Subcutaneous abdominal adipose tissue (tissue), 5 donors: Measurements from ENCODE around the gene VSIG4.
"Not testable (repeated sequence)": the region's sequence is repeated elsewhere in the genome, so short reads cannot be mapped to it uniquely, and the experiment has no call there.

ENCODE experiments used
- H3K27ac ChIP-seq: one replicate; pipeline ENCODE4 v1.7.0; 2013; ENCODE audit warnings: low read depth, mild to moderate bottlenecking, inconsistent platforms, low read length, moderate library complexity
- H3K27me3 ChIP-seq, 5 donors: one replicate each; pipeline ENCODE4 v1.7.0; 2013; ENCODE audit warnings: low read length in 5 of 5, inconsistent platforms in 1 of 5; ENCODE audit not compliant: control insufficient read depth in 5 of 5, insufficient read depth in 4 of 5
- H3K36me3 ChIP-seq, 5 donors: one replicate each; pipeline ENCODE4 v1.7.0; 2013; ENCODE audit warnings: low read length in 5 of 5; ENCODE audit not compliant: control insufficient read depth in 5 of 5, insufficient read depth in 5 of 5
- H3K4me1 ChIP-seq, 5 donors: one replicate each; pipeline ENCODE4 v1.7.0; 2013; ENCODE audit warnings: low read length in 5 of 5, mild to moderate bottlenecking in 3 of 5, moderate library complexity in 1 of 5; ENCODE audit not compliant: control insufficient read depth in 5 of 5, insufficient read depth in 5 of 5
- H3K4me3 ChIP-seq, 5 donors: one replicate each; pipeline ENCODE4 v1.7.0; 2013; ENCODE audit warnings: low read length in 5 of 5, low read depth in 1 of 5
- H3K9ac ChIP-seq, 5 donors: one replicate each; pipeline ENCODE4 v1.7.0; 2013; ENCODE audit warnings: low read length in 5 of 5, mild to moderate bottlenecking in 4 of 5, moderate library complexity in 3 of 5
- H3K9me3 ChIP-seq, 5 donors: one replicate each; pipeline ENCODE4 v1.7.0; 2013; ENCODE audit warnings: low read length in 5 of 5; ENCODE audit not compliant: control insufficient read depth in 5 of 5
- donor health status: healthy.
- donor health status: healthy.
- donor health status: healthy.
- donor health status: healthy.
- donor health status: healthy.

Gene VSIG4

DNA sequence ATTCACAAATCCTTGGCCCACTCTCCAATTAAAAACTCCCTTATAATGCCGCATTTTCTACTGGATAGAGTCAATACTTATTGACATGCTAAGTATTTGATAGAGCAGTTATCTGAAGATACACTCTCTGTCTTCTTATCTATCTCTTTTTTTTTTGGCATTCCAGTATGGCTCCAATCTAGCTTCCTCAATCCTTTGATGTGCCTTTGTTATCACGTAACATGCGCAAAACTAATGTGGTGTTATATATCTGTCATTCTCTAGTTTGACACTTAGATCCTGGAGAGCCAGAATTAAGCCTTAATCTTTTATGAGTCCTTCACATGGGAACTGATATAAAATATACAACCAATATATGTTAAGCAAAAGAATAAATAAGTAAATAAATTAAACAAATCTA is 54.7 kb downstream of the VSIG4 start:
- Histone ChIP-seq H3K4me1 (peaks cover 0 to 10% (median 0%) of the 10 kb centered on the region in 5 donors), H3K9me3 (no peaks in the 10 kb centered on the region), H3K9ac (no peak overlapping the region), H3K27ac (no peak overlapping the region), H3K36me3 (no peaks in the 10 kb centered on the region), H3K4me3 (no peak overlapping the region), H3K27me3 (peaks cover 0 to 3% (median 0%) of the 10 kb centered on the region in 5 donors)

DNA sequence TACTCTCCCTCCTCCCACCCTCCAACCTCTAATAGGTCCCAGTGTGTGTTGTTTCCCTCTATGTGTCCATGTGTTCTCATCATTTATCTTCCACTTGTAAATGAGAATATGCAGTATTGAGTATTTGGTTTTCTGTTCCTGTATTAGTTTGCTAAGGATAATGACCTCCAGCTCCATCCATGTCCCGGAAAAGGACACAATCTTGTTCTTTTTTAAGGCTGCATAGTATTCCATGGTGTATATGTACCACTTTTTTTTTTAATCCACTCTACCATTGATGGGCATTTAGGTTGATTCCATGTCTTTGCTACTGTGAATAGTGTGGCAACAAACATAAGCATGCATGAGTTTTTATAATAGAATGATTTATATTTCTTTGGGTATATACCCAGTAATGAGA is 62.7 kb downstream of the VSIG4 start:
- H3K27me3 ChIP-seq, result peaks cover 0 to 28% (median 0%) of the 10 kb centered on the region in 5 donors
- H3K36me3 ChIP-seq, H3K9me3 ChIP-seq, H3K4me3 ChIP-seq, H3K9ac ChIP-seq, H3K4me1 ChIP-seq, H3K27ac ChIP-seq: not testable (repeated sequence)

DNA sequence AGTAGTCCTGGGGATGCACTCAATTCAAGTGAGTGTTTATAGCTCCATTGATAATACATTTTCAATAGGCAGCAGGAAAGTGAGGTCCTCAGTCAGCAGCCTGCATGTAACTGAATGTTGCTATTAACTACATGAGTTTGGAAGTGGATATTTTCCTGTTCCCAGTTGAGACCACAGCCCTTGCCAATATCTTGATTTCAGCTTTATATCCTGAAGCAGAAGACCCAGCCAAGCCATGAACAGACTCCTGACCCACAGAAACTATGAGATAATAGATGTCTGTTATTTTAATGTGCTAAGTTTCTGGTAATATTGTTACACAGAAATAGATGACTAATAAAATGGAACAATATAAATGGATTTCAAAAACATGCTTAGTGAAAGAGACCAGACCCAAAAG is 63.7 kb downstream of the VSIG4 start:
- H3K36me3 ChIP-seq, result no peaks in the 10 kb centered on the region
- H3K9ac ChIP-seq, result no peak overlapping the region
- peaks cover 0 to 4% (median 0%) of the 10 kb centered on the region in 5 donors for H3K4me1 ChIP-seq
- no peak overlapping the region for H3K4me3 ChIP-seq
- no peaks in the 10 kb centered on the region for H3K9me3 ChIP-seq
- H3K27me3 ChIP-seq, result peaks cover 0 to 30% (median 0%) of the 10 kb centered on the region in 5 donors
- no peak overlapping the region for H3K27ac ChIP-seq

DNA sequence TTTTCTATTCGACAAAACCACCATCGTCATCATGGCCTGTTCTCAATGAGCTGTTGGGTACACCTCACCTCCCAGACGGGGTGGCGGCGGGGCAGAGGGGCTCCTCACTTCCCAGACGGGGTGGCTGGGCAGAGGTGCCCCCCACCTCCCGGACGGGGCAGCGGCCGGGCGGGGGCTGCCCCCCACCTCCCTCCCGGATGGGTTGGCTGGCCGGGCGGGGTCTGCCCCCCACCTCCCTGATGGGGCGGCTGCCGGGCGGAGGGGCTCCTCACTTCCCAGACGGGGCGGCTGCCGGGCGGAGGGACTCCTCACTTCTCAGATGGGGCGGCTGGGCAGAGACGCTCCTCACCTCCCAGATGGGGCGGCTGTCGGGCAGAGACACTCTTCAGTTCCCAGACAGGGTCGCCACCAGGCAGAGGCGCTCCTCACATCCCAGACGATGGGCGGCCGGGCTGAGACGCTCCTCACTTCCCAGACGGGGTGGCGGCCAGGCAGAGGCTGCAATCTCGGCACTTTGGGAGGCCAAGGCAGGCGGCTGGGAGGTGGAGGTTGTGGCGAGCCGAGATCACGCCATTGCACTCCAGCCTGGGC is 64.6 kb downstream of the VSIG4 start:
- H3K4me3 ChIP-seq, H3K4me1 ChIP-seq, H3K27ac ChIP-seq, H3K9me3 ChIP-seq, H3K36me3 ChIP-seq, H3K9ac ChIP-seq: not testable (repeated sequence)
- peaks cover 0 to 32% (median 0%) of the 10 kb centered on the region in 5 donors for H3K27me3 ChIP-seq
